ENCODE data around the gene OR10J4. TPM values are rescaled to one million over a fixed set of nuclear protein-coding genes. Genes with fewer than 3 reads are reported as not detected.
"Not testable (repeated sequence)": the region's sequence is repeated elsewhere in the genome, so short reads cannot be mapped to it uniquely, and the experiment has no call there.

The OR10J4 gene
- polyA plus RNA-seq, 1 donor (not counting 4 experiments of a cell fraction or from before 2014, with no cell fraction given), result not detected

- FAIRE-seq, result no peak
- no peak overlapping the region for H3K27ac ChIP-seq (ENCODE audit: control insufficient read depth, insufficient read depth, low read length)
- no peak overlapping the region for H2AFZ ChIP-seq (ENCODE audit: control insufficient read depth, low read length)
- no peaks in the 10 kb centered on the region for H3K4me1 ChIP-seq (ENCODE audit: control insufficient read depth, extremely low read depth, insufficient read depth, low read length)
- H3K4me3 ChIP-seq (ENCODE audit: control insufficient read depth in 2 of 3, extremely low read depth in 1 of 3, insufficient read depth in 2 of 3, low read depth in 1 of 3, low read length in 3 of 3), result no peak overlapping the region
- no peak overlapping the region for H3K9ac ChIP-seq (ENCODE audit: control insufficient read depth, extremely low read depth, insufficient read depth, low read length)
- no peaks in the 10 kb centered on the region for H3K9me1 ChIP-seq (ENCODE audit: control insufficient read depth, extremely low read depth, insufficient read depth, low read length)
- TF ChIP-seq EZH2 (IDR thresholded peaks at IDR 0.05; ENCODE audit: low read length) (no peak), CTCF (optimal IDR thresholded peaks at IDR 0.05 in 1 of 3, IDR thresholded peaks at IDR 0.05 in 1 of 3, conservative IDR thresholded peaks at IDR 0.05 in 1 of 3; ENCODE audit: extremely low read depth in 1 of 3, insufficient read depth in 2 of 3, low read length in 3 of 3) (no peak)
- H3K4me2 ChIP-seq (ENCODE audit: control insufficient read depth, extremely low read depth, insufficient read depth, low read depth, low read length), result no peak overlapping the region
- H3K27me3 ChIP-seq (ENCODE audit: control insufficient read depth, extremely low read depth, insufficient read depth, low read length), result no peaks in the 10 kb centered on the region
- H3K9me3 ChIP-seq (ENCODE audit: control insufficient read depth, low read depth, low read length), result no peaks in the 10 kb centered on the region
- H4K20me1 ChIP-seq (ENCODE audit: control insufficient read depth, extremely low read depth, insufficient read depth, low read length), result no peaks in the 10 kb centered on the region
- no peaks in the 10 kb centered on the region for H3K36me3 ChIP-seq (ENCODE audit: control insufficient read depth in 2 of 2, extremely low read depth in 1 of 2, insufficient read depth in 2 of 2, low read length in 2 of 2)
- dilution Hi-C loops (cut with MboI; ENCODE audit: extremely low pct_ligation_motif_present, low sequenced_read_pairs), result no loop called here
- DNase-seq (ENCODE audit: low read depth, low spot score), result no peak
- no peaks in the 10 kb centered on the region for H3K79me2 ChIP-seq (ENCODE audit: control insufficient read depth, insufficient read depth, low read length)
These were observed 12.5 kb downstream of the OR10J4 start for GRCh38 chr1:159444511-159444910.

GRCh38 chr1:159448181-159448580 is 16.2 kb downstream of the OR10J4 start:
- Histone ChIP-seq H3K27me3 (ENCODE audit: control insufficient read depth, extremely low read depth, insufficient read depth, low read length) (no peaks in the 10 kb centered on the region), H3K27ac (ENCODE audit: control insufficient read depth, insufficient read depth, low read length) (no peak overlapping the region), H3K4me1 (ENCODE audit: control insufficient read depth, extremely low read depth, insufficient read depth, low read length) (no peaks in the 10 kb centered on the region), H3K4me3 (ENCODE audit: control insufficient read depth in 2 of 3, extremely low read depth in 1 of 3, insufficient read depth in 2 of 3, low read depth in 1 of 3, low read length in 3 of 3) (no peak overlapping the region), H4K20me1 (ENCODE audit: control insufficient read depth, extremely low read depth, insufficient read depth, low read length) (no peaks in the 10 kb centered on the region), H3K9me1 (ENCODE audit: control insufficient read depth, extremely low read depth, insufficient read depth, low read length) (no peaks in the 10 kb centered on the region), H3K79me2 (ENCODE audit: control insufficient read depth, insufficient read depth, low read length) (no peaks in the 10 kb centered on the region), H3K9me3 (ENCODE audit: control insufficient read depth, low read depth, low read length) (no peaks in the 10 kb centered on the region), H3K9ac (ENCODE audit: control insufficient read depth, extremely low read depth, insufficient read depth, low read length) (no peak overlapping the region), H3K36me3 (ENCODE audit: control insufficient read depth in 2 of 2, extremely low read depth in 1 of 2, insufficient read depth in 2 of 2, low read length in 2 of 2) (no peaks in the 10 kb centered on the region), H2AFZ (ENCODE audit: control insufficient read depth, low read length) (no peak overlapping the region), H3K4me2 (ENCODE audit: control insufficient read depth, extremely low read depth, insufficient read depth, low read depth, low read length) (no peak overlapping the region)
- FAIRE-seq (no peak), DNase-seq (ENCODE audit: low read depth, low spot score) (no peak)
- TF ChIP-seq CTCF (optimal IDR thresholded peaks at IDR 0.05 in 1 of 3, IDR thresholded peaks at IDR 0.05 in 1 of 3, conservative IDR thresholded peaks at IDR 0.05 in 1 of 3; ENCODE audit: extremely low read depth in 1 of 3, insufficient read depth in 2 of 3, low read length in 3 of 3), result no peak
- TF ChIP-seq EZH2 (IDR thresholded peaks at IDR 0.05; ENCODE audit: low read length), result no peak
- dilution Hi-C loops (cut with MboI; ENCODE audit: extremely low pct_ligation_motif_present, low sequenced_read_pairs), result no loop called here

- H3K27me3 ChIP-seq (ENCODE audit: control insufficient read depth, extremely low read depth, insufficient read depth, low read length); H3K36me3 ChIP-seq (ENCODE audit: control insufficient read depth in 2 of 2, extremely low read depth in 1 of 2, insufficient read depth in 2 of 2, low read length in 2 of 2); FAIRE-seq; H3K9me3 ChIP-seq (ENCODE audit: control insufficient read depth, low read depth, low read length); H2AFZ ChIP-seq (ENCODE audit: control insufficient read depth, low read length); H3K4me2 ChIP-seq (ENCODE audit: control insufficient read depth, extremely low read depth, insufficient read depth, low read depth, low read length); H3K4me3 ChIP-seq (ENCODE audit: control insufficient read depth in 2 of 3, extremely low read depth in 1 of 3, insufficient read depth in 2 of 3, low read depth in 1 of 3, low read length in 3 of 3); DNase-seq (ENCODE audit: low read depth, low spot score); H3K79me2 ChIP-seq (ENCODE audit: control insufficient read depth, insufficient read depth, low read length); H3K9ac ChIP-seq (ENCODE audit: control insufficient read depth, extremely low read depth, insufficient read depth, low read length); H3K4me1 ChIP-seq (ENCODE audit: control insufficient read depth, extremely low read depth, insufficient read depth, low read length); H4K20me1 ChIP-seq (ENCODE audit: control insufficient read depth, extremely low read depth, insufficient read depth, low read length); H3K9me1 ChIP-seq (ENCODE audit: control insufficient read depth, extremely low read depth, insufficient read depth, low read length); H3K27ac ChIP-seq (ENCODE audit: control insufficient read depth, insufficient read depth, low read length); dilution Hi-C loops (cut with MboI; ENCODE audit: extremely low pct_ligation_motif_present, low sequenced_read_pairs): not testable (repeated sequence)
These were observed 17.6 kb downstream of the OR10J4 start for GRCh38 chr1:159449605-159450004.
